DOHH2 (cell line): ENCODE measurements around the gene LDLRAD4.
"Not testable (repeated sequence)": the region's sequence is repeated elsewhere in the genome, so short reads cannot be mapped to it uniquely, and the experiment has no call there.

ENCODE experiments used
- H3F3A ChIP-seq: fragments of 200-600 bp; sonication (generic), shearing (Covaris generic); 2 replicates; pipeline ENCODE4 v1.6.0; 2016; ENCODE audit warnings: antibody characterized with exemption, mild to moderate bottlenecking; ENCODE audit not compliant: control insufficient read depth, insufficient read depth
- H3K27ac ChIP-seq: fragments of 200-600 bp; sonication (generic); 2 replicates; pipeline ENCODE4 v1.5.1; 2014; ENCODE audit warnings: low read depth, mild to moderate bottlenecking, low read length, moderate library complexity
- H3K27me3 ChIP-seq: fragments of 200-600 bp; sonication (generic); 2 replicates; pipeline ENCODE4 v1.6.1; 2014; ENCODE audit warnings: mild to moderate bottlenecking, low read length, mixed read lengths; ENCODE audit not compliant: control insufficient read depth
- H3K36me3 ChIP-seq: fragments of 200-600 bp; sonication (generic); 2 replicates; pipeline ENCODE4 v1.6.1; 2014; ENCODE audit warnings: mild to moderate bottlenecking, low read length, moderate library complexity, mixed read lengths; ENCODE audit not compliant: control insufficient read depth
- H3K4me1 ChIP-seq: fragments of 200-600 bp; sonication (generic); 2 replicates; pipeline ENCODE4 v1.6.1; 2014; ENCODE audit warnings: mild to moderate bottlenecking, low read length, mixed read lengths; ENCODE audit not compliant: control insufficient read depth
- H3K4me2 ChIP-seq: fragments of 200-600 bp; sonication (generic); 2 replicates; pipeline ENCODE4 v1.6.0; 2014; ENCODE audit warnings: mild to moderate bottlenecking, low read length, moderate library complexity
- H3K4me3 ChIP-seq: fragments of 200-600 bp; sonication (generic); 2 replicates; pipeline ENCODE4 v1.5.1; 2014; ENCODE audit warnings: mild to moderate bottlenecking, low read length, mixed read lengths
- H3K79me2 ChIP-seq: fragments of 200-600 bp; sonication (generic); 2 replicates; pipeline ENCODE4 v1.6.1; 2014; ENCODE audit warnings: mild to moderate bottlenecking, low read length, mixed read lengths; ENCODE audit not compliant: control insufficient read depth
- H3K9me2 ChIP-seq: fragments of 200-600 bp; sonication (generic); replicated peaks from 2 replicates; pipeline ENCODE4 v1.6.1; 2014; ENCODE audit warnings: mild to moderate bottlenecking, low read length, mixed read lengths; ENCODE audit not compliant: control insufficient read depth
- H3K9me3 ChIP-seq: fragments of 200-600 bp; sonication (generic); 2 replicates; pipeline ENCODE4 v1.6.1; 2014; ENCODE audit warnings: antibody characterized with exemption, low read length, mixed read lengths; ENCODE audit not compliant: control insufficient read depth, insufficient read depth
- H4K20me1 ChIP-seq: fragments of 200-600 bp; sonication (generic); 2 replicates; pipeline ENCODE4 v1.6.0; 2014; ENCODE audit warnings: low read depth, mild to moderate bottlenecking, antibody characterized with exemption, low read length, moderate library complexity; ENCODE audit not compliant: control insufficient read depth, insufficient read depth
- EZH2phosphoT487 ChIP-seq: fragments of 200-600 bp; sonication (generic); IDR thresholded peaks from 2 replicates; pipeline ENCODE4 v1.6.1; 2017; ENCODE audit warnings: borderline replicate concordance, mild to moderate bottlenecking, antibody characterized with exemption, low read length, moderate library complexity, mixed read lengths
- TF ChIP-seq, protein P1 (sequence below): fragments of 200-600 bp; sonication (generic); IDR thresholded peaks from one replicate; pipeline ENCODE4 v1.5.1; 2014; ENCODE audit warnings: antibody characterized with exemption, mild to moderate bottlenecking, low read depth, low read length; ENCODE audit not compliant: poor library complexity, severe bottlenecking

The LDLRAD4 gene

DNA sequence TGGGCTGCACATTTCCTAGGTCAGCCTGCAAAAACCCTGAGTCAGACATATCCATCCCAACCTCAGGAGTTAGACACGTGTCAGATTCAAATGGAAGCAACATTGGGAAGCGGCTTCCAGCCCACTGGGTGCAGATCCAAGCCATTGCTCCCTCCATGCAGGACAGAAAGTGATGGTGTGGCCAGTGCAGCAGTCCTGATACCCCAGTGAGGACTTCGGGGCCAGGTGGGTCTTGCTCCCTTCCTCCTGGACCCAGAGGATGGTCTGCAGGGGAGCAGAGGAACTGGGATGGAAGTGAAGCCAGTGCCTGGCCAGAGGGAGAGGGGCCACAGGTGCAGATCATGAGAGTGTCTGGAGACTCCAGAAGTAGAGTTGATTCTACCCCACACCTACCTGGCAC lies 255.8 kb downstream of the LDLRAD4 start:
- no peak overlapping the region for H3K4me3 ChIP-seq
- no peak overlapping the region for H3K4me2 ChIP-seq
- no peaks in the 10 kb centered on the region for H3F3A ChIP-seq
- H3K9me3 ChIP-seq, result no peaks in the 10 kb centered on the region
- no peaks in the 10 kb centered on the region for H3K36me3 ChIP-seq
- no peaks in the 10 kb centered on the region for H3K27me3 ChIP-seq
- H3K79me2 ChIP-seq, result no peaks in the 10 kb centered on the region
- no peak for TF ChIP-seq EZH2phosphoT487
- TF ChIP-seq, protein P1, sequence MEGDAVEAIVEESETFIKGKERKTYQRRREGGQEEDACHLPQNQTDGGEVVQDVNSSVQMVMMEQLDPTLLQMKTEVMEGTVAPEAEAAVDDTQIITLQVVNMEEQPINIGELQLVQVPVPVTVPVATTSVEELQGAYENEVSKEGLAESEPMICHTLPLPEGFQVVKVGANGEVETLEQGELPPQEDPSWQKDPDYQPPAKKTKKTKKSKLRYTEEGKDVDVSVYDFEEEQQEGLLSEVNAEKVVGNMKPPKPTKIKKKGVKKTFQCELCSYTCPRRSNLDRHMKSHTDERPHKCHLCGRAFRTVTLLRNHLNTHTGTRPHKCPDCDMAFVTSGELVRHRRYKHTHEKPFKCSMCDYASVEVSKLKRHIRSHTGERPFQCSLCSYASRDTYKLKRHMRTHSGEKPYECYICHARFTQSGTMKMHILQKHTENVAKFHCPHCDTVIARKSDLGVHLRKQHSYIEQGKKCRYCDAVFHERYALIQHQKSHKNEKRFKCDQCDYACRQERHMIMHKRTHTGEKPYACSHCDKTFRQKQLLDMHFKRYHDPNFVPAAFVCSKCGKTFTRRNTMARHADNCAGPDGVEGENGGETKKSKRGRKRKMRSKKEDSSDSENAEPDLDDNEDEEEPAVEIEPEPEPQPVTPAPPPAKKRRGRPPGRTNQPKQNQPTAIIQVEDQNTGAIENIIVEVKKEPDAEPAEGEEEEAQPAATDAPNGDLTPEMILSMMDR, result no peak
- no peaks in the 10 kb centered on the region for H3K9me2 ChIP-seq
- H4K20me1 ChIP-seq, result no peaks in the 10 kb centered on the region
- no peaks in the 10 kb centered on the region for H3K4me1 ChIP-seq
- H3K27ac ChIP-seq, result no peak overlapping the region

DNA sequence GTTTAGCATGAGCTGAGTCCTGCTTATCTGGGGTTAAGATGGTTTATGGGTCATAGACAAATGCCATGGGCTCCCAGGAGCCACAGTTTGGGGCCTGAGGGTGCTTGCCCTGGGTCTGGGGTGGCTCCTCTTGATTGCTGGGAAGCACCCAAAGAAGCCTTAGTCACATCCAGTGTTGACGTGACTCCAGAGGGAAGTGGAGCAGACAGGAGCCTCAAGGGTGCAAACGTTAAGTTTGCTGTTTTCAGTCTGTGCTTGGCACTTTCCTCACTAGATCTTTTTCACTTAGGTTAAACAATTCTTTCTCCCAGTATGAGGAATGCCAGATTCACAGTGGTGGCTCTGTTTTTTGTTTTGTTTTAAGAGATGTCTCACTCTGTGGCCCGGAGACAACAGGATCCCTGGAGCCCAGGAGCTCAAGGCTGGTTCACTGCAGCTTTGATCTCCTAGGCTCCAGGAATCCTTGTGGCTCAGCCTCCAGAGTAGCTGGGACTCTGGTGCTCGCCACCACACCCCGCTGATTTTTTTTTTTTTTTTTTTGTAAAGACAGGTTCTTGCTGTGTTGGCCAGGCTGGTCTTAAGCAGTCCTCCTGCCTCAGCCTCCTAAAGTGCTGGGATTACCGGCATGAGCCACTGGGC lies 256.5 kb downstream of the LDLRAD4 start:
- no peaks in the 10 kb centered on the region for H3K4me1 ChIP-seq
- no peaks in the 10 kb centered on the region for H3K36me3 ChIP-seq
- no peak overlapping the region for H3K4me2 ChIP-seq
- TF ChIP-seq EZH2phosphoT487, result no peak
- TF ChIP-seq, protein P1, result no peak
- H3K9me3 ChIP-seq, result no peaks in the 10 kb centered on the region
- no peaks in the 10 kb centered on the region for H3F3A ChIP-seq
- no peaks in the 10 kb centered on the region for H3K27me3 ChIP-seq
- H3K79me2 ChIP-seq, result no peaks in the 10 kb centered on the region
- no peaks in the 10 kb centered on the region for H4K20me1 ChIP-seq
- no peaks in the 10 kb centered on the region for H3K9me2 ChIP-seq
- no peak overlapping the region for H3K4me3 ChIP-seq
- H3K27ac ChIP-seq, result no peak overlapping the region

DNA sequence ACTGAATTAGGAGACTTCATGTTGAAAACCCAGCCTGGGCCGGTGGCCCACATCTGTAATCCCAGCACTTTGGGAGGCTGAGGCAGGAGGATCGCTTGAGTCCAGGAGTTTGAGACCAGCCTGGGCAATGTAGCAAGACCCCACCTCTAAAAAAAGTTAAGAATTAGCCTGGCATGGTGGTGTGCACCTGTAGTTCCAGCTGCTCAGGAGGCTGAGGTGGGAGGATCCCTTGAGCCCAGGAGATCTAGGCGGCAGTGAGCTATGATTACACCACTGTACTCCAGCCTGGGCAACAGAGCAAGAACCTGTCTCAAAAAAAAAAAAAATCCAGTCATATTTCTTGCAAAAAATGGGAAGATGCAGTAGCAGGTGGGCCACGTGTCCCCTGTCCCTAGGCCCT lies 257.8 kb downstream of the LDLRAD4 start:
- not testable (repeated sequence) for H3K4me2 ChIP-seq, H3K27ac ChIP-seq, H3K36me3 ChIP-seq, H3K27me3 ChIP-seq, H3F3A ChIP-seq, H3K79me2 ChIP-seq, H3K9me3 ChIP-seq, H3K9me2 ChIP-seq, H4K20me1 ChIP-seq, H3K4me1 ChIP-seq, H3K4me3 ChIP-seq

DNA sequence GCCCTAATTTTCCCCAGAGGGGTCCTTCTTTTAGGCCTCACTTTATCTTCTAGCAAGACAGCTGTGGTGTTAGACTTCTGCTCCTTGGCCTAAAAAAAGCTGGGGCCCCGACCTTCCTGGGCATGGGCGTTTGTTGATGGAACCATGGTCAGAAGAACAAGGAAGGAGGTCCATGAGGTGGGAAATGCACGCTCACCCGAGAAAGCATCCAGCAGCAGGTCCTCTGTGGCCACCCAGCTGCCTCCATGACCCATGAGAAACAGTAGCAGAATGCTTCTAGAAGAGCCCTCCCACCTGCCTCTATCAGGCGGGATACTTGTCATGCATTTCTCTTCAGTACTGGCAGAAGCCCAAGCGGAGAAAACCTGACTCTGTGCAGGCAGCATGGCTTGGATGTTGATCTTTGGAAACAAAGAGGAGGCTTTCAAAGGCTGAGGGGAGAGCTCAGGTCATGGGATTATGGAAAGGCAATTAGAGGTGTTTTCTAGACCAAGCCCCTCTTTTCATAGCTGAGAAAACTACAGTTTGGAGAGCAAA lies 258.7 kb downstream of the LDLRAD4 start:
- H3K27me3 ChIP-seq, result no peaks in the 10 kb centered on the region
- H3K36me3 ChIP-seq, result no peaks in the 10 kb centered on the region
- no peaks in the 10 kb centered on the region for H3K79me2 ChIP-seq
- H3K27ac ChIP-seq, result no peak overlapping the region
- H3K9me3 ChIP-seq, result no peaks in the 10 kb centered on the region
- no peaks in the 10 kb centered on the region for H3K4me1 ChIP-seq
- H4K20me1 ChIP-seq, result no peaks in the 10 kb centered on the region
- H3K4me2 ChIP-seq, result no peak overlapping the region
- H3K4me3 ChIP-seq, result no peak overlapping the region
- TF ChIP-seq EZH2phosphoT487, result no peak
- TF ChIP-seq, protein P1, result no peak
- H3K9me2 ChIP-seq, result no peaks in the 10 kb centered on the region
- H3F3A ChIP-seq, result no peaks in the 10 kb centered on the region
